Right cardiac atrium (tissue), 5 donors: Measurements from ENCODE around the gene ALDH3B2. TPM values are rescaled to one million over a fixed set of nuclear protein-coding genes. Genes with fewer than 3 reads are reported as not detected.
"Not testable (repeated sequence)": the region's sequence is repeated elsewhere in the genome, so short reads cannot be mapped to it uniquely, and the experiment has no call there.

ENCODE experiments used
- ATAC-seq, 2 donors: fragments of 200-7000 bp; cut with Tn5 transposase; one replicate each; pipeline versions ENCODE4 v1.8.0 to v1.9.1; 2020; ENCODE audit warnings: moderate library complexity in 2 of 2, mild to moderate bottlenecking in 1 of 2
- DNase-seq, 3 donors: peaks; one replicate each; pipeline ENCODE4 v3.0.0-alpha.2; 2020
- H3K27ac ChIP-seq: one replicate; pipeline ENCODE4 v1.5.1; 2013; ENCODE audit warnings: mild to moderate bottlenecking, low read length, control low read depth, moderate library complexity
- H3K27me3 ChIP-seq: one replicate; pipeline ENCODE4 v1.6.1; 2013; ENCODE audit not compliant: control insufficient read depth, insufficient read depth
- H3K4me1 ChIP-seq: one replicate; pipeline ENCODE4 v1.6.1; 2013; ENCODE audit warnings: low read length; ENCODE audit not compliant: control insufficient read depth, insufficient read depth
- H3K4me3 ChIP-seq: one replicate; pipeline ENCODE4 v1.5.1; 2013; ENCODE audit warnings: low read length, control low read depth
- H3K9me3 ChIP-seq: one replicate; pipeline ENCODE4 v1.6.1; 2013; ENCODE audit warnings: low read length; ENCODE audit not compliant: control insufficient read depth
- WGBS: extraction: QIAGEN DNeasy Blood & Tissue Kit; methylation state at CpG from one replicate; pipeline ENCODE4 v1.1.7; 2013; 5-methylcytosine and 5-hydroxymethylcytosine counted together
- intact Hi-C, 4 donors: fragments of 100-400 bp; cut with DNase I; formaldehyde crosslinking; loops; one replicate each; pipeline versions ENCODE4 v1.11.0 to v1.14.0; 2022 to 2023
- long read RNA-seq, 4 donors: library from polyadenylated mRNA; unstranded; transcript quantifications; one replicate each; pipeline ENCODE4 v2.0.0, GENCODE V29; 2020 to 2021
- polyA plus RNA-seq: library from polyadenylated mRNA; stranded (reverse); fragments of 200-250 nt; gene quantifications from one replicate; pipeline ENCODE4 v1.2.3, GENCODE V29; 2013
- total RNA-seq, 4 donors: library from RNA; stranded (reverse); fragmentation: NEBNext Ultra II Directional; extraction: Animal tissue kit (Norgen Biotek cat#: 25700); gene quantifications; one replicate each; pipeline ENCODE4 v1.2.1, GENCODE V29; 2021
- donor health status: healthy with polysubstance abuse.
- donor health status: DM: no; HTN: yes; CAD: no.
- donor health status: DM: no; HTN: no; CAD: no.
- donor health status: DM: no; HTN: yes; CAD: no; lungs with severe emphysema.
- donor health status: DM: yes; HTN: yes; CAD: no.

ALDH3B2 gene
- not detected for total RNA-seq
- not detected for polyA plus RNA-seq
- long read RNA-seq, donor 1: 0 reads
- long read RNA-seq, donor 2: 0 reads
- long read RNA-seq, donor 3: 0 reads
- long read RNA-seq, donor 4: 0 reads

- H3K27ac ChIP-seq: no peak within 1 kb of the TSS
- no peaks in the 10 kb centered on the region for H3K27me3 ChIP-seq
- no peaks in the 10 kb centered on the region for H3K9me3 ChIP-seq
- H3K4me3 ChIP-seq: no peak within 1 kb of the TSS
- intact Hi-C loops: no loop called here
- no peak for DNase-seq
- WGBS: 80% methylated on average over 8 of the region's 8 CpGs
- H3K4me1 ChIP-seq: no peaks in the 10 kb centered on the region
- ATAC-seq: peak in 1 of 2 donors; percentile 43
These were observed at the start of gene ALDH3B2 for GRCh38 chr11:67674442-67674871. ALDH3B2 (minus strand) TSS chr11:67674623; CDS start chr11:67666935, 7,688 bp downstream.

- ATAC-seq, H3K27ac ChIP-seq, H3K9me3 ChIP-seq, DNase-seq, H3K4me3 ChIP-seq, intact Hi-C loops, H3K27me3 ChIP-seq, H3K4me1 ChIP-seq: not testable (repeated sequence)
- WGBS: 76% methylated on average over 9 of the region's 9 CpGs
These were observed 48.6 kb upstream of the ALDH3B2 start for GRCh38 chr11:67723036-67723435.

GRCh38 chr11:67716226-67716625 is 41.8 kb upstream of the ALDH3B2 start:
- 66% methylated on average over 7 of the region's 7 CpGs for WGBS
- H3K4me3 ChIP-seq, H3K27ac ChIP-seq, H3K27me3 ChIP-seq, ATAC-seq, H3K4me1 ChIP-seq, intact Hi-C loops, DNase-seq, H3K9me3 ChIP-seq: not testable (repeated sequence)

- H3K4me1 ChIP-seq, H3K4me3 ChIP-seq, H3K27ac ChIP-seq, H3K9me3 ChIP-seq, intact Hi-C loops, DNase-seq, ATAC-seq, H3K27me3 ChIP-seq: not testable (repeated sequence)
- 73% methylated on average over 17 of the region's 17 CpGs for WGBS
These were observed 41.4 kb upstream of the ALDH3B2 start for GRCh38 chr11:67715801-67716200.

DNA sequence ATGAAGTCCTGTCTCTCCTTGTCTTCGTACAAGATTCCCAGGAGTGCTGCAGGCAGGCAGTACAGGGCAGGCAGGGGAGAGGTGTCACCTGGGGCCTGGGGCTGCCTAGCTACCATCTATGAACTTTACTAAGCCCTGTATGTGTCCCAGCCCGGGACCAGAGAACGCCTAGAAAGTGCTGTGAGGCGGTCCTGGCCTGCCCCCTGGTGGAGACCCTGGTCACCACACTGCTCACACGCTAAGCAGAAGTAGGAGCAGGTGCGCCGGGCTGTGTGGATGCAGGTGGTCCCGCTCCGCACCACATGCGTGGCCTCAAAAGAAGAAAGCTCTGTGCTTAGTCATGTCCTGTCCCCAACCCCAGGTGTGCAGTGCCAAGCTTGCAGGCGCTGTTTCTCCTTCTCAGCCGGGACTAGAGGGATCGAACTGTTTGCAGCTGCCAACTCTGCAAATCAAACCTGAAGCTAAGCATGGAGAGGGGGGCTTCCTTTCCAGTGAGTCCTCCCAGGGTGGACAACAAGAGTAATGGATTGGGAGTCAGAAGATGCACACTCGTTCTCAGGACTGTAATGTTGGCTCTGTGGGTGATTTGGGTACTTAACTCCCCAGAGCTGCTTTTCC is 39.6 kb upstream of the ALDH3B2 start:
- ATAC-seq, H3K4me1 ChIP-seq, H3K9me3 ChIP-seq, H3K27me3 ChIP-seq, intact Hi-C loops, H3K4me3 ChIP-seq, H3K27ac ChIP-seq: not testable (repeated sequence)
- WGBS: 20% methylated on average over 8 of the region's 14 CpGs
- peak; percentile 26 to 70 (median 62) for DNase-seq

DNA sequence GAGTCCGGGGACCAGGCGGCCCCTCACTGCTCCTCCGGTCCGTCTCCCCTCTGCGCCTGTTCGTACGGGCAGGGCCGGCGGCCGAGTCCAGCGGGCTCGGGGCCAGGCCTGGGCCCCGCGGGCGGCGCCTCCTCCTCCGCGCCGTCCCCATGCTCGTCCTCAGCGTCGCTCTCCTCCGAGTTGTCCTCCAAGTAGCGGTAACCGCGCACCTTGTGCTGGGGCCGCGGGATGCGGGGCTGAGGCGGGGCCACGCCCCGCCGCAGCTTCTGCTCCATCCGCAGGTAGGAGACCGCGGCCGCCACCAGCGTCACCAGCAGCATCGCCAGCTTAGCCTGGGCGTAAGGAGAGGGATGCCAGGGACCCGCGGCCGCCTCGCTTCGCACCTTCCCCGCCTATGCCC is 37.3 kb upstream of the ALDH3B2 start:
- H3K9me3 ChIP-seq, ATAC-seq, H3K4me1 ChIP-seq, H3K27me3 ChIP-seq, DNase-seq, intact Hi-C loops, H3K27ac ChIP-seq, H3K4me3 ChIP-seq: not testable (repeated sequence)
- 11% methylated on average over 45 of the region's 46 CpGs for WGBS

GRCh38 chr11:67711212-67711611 is 36.8 kb upstream of the ALDH3B2 start:
- intact Hi-C loops, H3K4me1 ChIP-seq, DNase-seq, H3K4me3 ChIP-seq, ATAC-seq, H3K27ac ChIP-seq, H3K27me3 ChIP-seq, H3K9me3 ChIP-seq: not testable (repeated sequence)
- 1% methylated on average over 27 of the region's 31 CpGs for WGBS

DNA sequence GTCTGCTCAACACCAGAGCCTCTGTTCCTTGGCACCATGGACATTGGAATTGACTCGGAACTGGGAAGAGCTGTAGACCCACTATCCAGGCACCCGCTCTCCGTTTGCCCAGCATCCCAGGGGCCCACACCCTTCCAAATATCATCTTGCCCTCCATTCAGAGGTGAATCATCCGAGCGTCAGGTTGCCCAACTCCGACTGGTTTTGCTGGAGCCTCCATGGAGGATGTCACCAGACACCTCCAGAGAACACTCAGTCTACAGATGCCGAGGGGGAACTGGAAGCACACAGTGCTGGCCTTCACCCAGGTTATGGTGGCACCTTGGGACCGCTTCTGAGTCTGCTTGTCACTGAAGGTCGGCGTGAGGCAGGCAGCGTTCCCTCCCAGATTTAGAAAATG is 35.4 kb upstream of the ALDH3B2 start:
- DNase-seq, intact Hi-C loops, H3K4me3 ChIP-seq, H3K9me3 ChIP-seq, H3K4me1 ChIP-seq, H3K27me3 ChIP-seq, H3K27ac ChIP-seq, ATAC-seq: not testable (repeated sequence)
- 82% methylated on average over 11 of the region's 11 CpGs for WGBS

DNA sequence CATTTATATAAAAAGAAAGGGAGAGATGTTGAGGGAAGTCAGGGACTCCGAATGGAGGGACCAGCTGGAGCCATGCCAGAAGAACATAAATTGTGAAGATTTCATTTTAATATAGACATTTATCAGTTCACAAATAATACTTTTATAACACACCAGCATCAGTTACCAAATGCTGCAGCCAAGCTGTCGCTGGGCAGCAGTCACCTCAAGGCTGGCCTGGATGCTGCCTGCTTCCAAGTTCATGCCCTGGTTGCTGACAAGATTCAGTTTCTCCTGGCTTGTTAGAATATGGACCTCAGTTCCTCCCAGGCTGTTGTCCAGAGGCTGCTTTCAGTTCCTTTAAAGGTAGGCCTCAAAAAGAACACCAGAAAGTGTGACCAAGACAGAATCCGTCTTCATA is 30.8 kb upstream of the ALDH3B2 start:
- Histone ChIP-seq H3K9me3 (no peaks in the 10 kb centered on the region), H3K4me1 (no peaks in the 10 kb centered on the region), H3K4me3 (no peak overlapping the region), H3K27ac (no peak overlapping the region), H3K27me3 (no peaks in the 10 kb centered on the region)
- WGBS: 88% methylated on average over 3 of the region's 3 CpGs
- DNase-seq (no peak), ATAC-seq (no peak)
- intact Hi-C loops: no loop called here

DNA sequence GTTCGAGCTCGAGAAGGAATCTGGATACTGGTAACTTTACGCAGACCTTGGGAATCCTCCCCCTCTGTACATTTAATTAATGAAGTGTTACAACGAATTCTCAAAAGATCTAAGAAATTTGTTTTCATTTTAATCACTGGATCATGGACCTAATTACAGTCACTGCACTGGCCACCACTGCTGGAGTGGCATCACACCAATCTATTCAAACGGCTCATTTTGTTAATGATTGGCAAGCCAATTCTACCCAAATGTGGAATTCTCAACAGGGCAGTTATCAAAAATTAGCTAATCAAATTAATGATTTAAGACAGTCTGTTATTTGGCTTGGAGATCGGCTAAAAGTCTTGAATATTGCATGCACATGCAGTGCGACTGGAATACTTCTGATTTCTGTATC is 30.1 kb upstream of the ALDH3B2 start:
- WGBS: 85% methylated on average over 7 of the region's 7 CpGs
- H3K27ac ChIP-seq: no peak overlapping the region
- intact Hi-C loops: no loop called here
- no peak for DNase-seq
- H3K4me3 ChIP-seq: no peak overlapping the region
- H3K4me1 ChIP-seq: no peaks in the 10 kb centered on the region
- H3K27me3 ChIP-seq: no peaks in the 10 kb centered on the region
- ATAC-seq: no peak
- H3K9me3 ChIP-seq: no peaks in the 10 kb centered on the region

DNA sequence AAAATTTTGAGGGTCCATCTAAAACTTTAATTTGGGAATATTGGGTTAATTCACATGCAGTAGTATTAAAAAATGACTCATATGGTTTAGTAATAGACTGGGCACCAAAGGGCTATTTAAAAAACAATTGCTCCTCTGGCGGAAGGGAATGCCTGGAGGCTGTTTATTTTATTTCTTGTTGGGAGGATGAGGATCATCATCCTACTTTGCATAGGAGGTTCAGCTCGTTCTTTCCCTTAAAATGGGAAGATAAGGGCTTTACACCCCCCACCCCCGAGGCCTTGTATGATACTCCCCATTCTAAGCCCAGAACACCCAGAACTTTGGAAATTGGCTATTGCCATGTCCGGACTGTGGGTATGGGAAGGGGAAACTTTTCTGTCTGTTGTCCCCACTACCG is 29.3 kb upstream of the ALDH3B2 start:
- 58% methylated on average over 5 of the region's 5 CpGs for WGBS
- H3K27ac ChIP-seq, ATAC-seq, DNase-seq, H3K9me3 ChIP-seq, intact Hi-C loops, H3K27me3 ChIP-seq, H3K4me3 ChIP-seq, H3K4me1 ChIP-seq: not testable (repeated sequence)
